ENCODE data around the gene CYTH2.

GRCh38 chr19:48446579-48446978 lies 22.6 kb upstream of the CYTH2 start:
- no peak for TF ChIP-seq CTCF (IDR thresholded peaks at IDR 0.05)
- TF ChIP-seq POLR2A (IDR thresholded peaks at IDR 0.05): no peak
